HEK293 (cell line): Measurements from ENCODE around the gene SNAPC2.

Source experiments
- CTCF ChIA-PET: fragments of 350-600 bp; formaldehyde crosslinking; extraction: SDS; loops from one replicate; lab custom pipeline; 2021; ENCODE audit warnings: antibody characterized with exemption; lab: Yijun Ruan, JAX
- POLR2A ChIA-PET: fragments of 300-600 bp; formaldehyde crosslinking; extraction: SDS; loops from one replicate; lab custom pipeline; 2020; ENCODE audit warnings: antibody characterized with exemption, inconsistent platforms; lab: Yijun Ruan, JAX
- H3K27ac ChIP-seq: fragments of 200-500 bp; sonication (Bioruptor generic); 2 replicates; pipeline ENCODE4 v1.5.1; 2014; ENCODE audit warnings: low read depth, low read length, control low read depth, inconsistent platforms; ENCODE audit errors: extremely low read depth
- H3K36me3 ChIP-seq, 2 experiments: fragments of 200-500 bp in 1 of 2; sonication (Bioruptor generic) in 1 of 2; 1 replicate in 1 of 2; 2 replicates in 1 of 2; pipeline ENCODE4 v1.5.1; 2014 to 2017; ENCODE audit warnings: inconsistent platforms in 2 of 2, low read length in 2 of 2; ENCODE audit not compliant: control insufficient read depth in 2 of 2, insufficient read depth in 1 of 2
- H3K4me1 ChIP-seq: fragments of 200-500 bp; sonication (Bioruptor generic); 2 replicates; pipeline ENCODE4 v1.5.1; 2014; ENCODE audit warnings: mild to moderate bottlenecking, low read length, inconsistent platforms; ENCODE audit not compliant: control insufficient read depth, insufficient read depth
- H3K4me3 ChIP-seq: 2 replicates; pipeline ENCODE4 v1.5.1; 2011; ENCODE audit warnings: low read depth, mild to moderate bottlenecking, control low read depth, low read length, moderate library complexity
- H3K9me3 ChIP-seq: fragments of 200-500 bp; sonication (Bioruptor generic); 2 replicates; pipeline ENCODE4 v1.5.1; 2014; ENCODE audit warnings: low read depth, low read length, inconsistent platforms; ENCODE audit not compliant: control insufficient read depth, insufficient read depth
- AEBP2 ChIP-seq: fragments of 450-650 bp; formaldehyde crosslinking; IDR thresholded peaks from 2 replicates; pipeline ENCODE4 v1.5.1; 2016; ENCODE audit warnings: missing biosample characterization, missing genetic modification characterization, borderline replicate concordance
- EGR2 ChIP-seq: fragments of 450-650 bp; formaldehyde crosslinking; IDR thresholded peaks from 2 replicates; pipeline ENCODE4 v1.5.1; 2016; ENCODE audit warnings: low read depth, missing biosample characterization, missing genetic modification characterization
- GFI1B ChIP-seq: fragments of 450-650 bp; formaldehyde crosslinking; IDR thresholded peaks from 2 replicates; pipeline ENCODE4 v1.5.1; 2016; ENCODE audit warnings: missing biosample characterization, missing genetic modification characterization
- GLIS1 ChIP-seq: fragments of 450-650 bp; formaldehyde crosslinking; IDR thresholded peaks from 2 replicates; pipeline ENCODE4 v1.5.1; 2016; ENCODE audit warnings: missing biosample characterization, missing genetic modification characterization
- HIC1 ChIP-seq: fragments of 450-650 bp; formaldehyde crosslinking; IDR thresholded peaks from 2 replicates; pipeline ENCODE4 v1.5.1; 2016; ENCODE audit warnings: missing biosample characterization, missing genetic modification characterization
- MYNN ChIP-seq: fragments of 450-650 bp; formaldehyde crosslinking; IDR thresholded peaks from 2 replicates; pipeline ENCODE4 v1.5.1; 2016; ENCODE audit warnings: missing biosample characterization, missing genetic modification characterization, borderline replicate concordance
- PRDM1 ChIP-seq: fragments of 450-650 bp; formaldehyde crosslinking; IDR thresholded peaks from 2 replicates; pipeline ENCODE4; 2016; ENCODE audit warnings: missing biosample characterization, missing genetic modification characterization
- ZBTB8A ChIP-seq: fragments of 450-650 bp; formaldehyde crosslinking; IDR thresholded peaks from 2 replicates; pipeline ENCODE4 v1.5.1; 2016; ENCODE audit warnings: missing biosample characterization, missing genetic modification characterization
- ZEB2 ChIP-seq: fragments of 450-650 bp; formaldehyde crosslinking; IDR thresholded peaks from 2 replicates; pipeline ENCODE4 v1.5.1; 2016; ENCODE audit warnings: missing biosample characterization, missing genetic modification characterization
- ZFHX2 ChIP-seq: fragments of 450-650 bp; formaldehyde crosslinking; conservative IDR thresholded peaks from 2 replicates; pipeline ENCODE4 v1.5.1; 2016; ENCODE audit warnings: missing biosample characterization, missing genetic modification characterization
- ZFP41 ChIP-seq: fragments of 450-650 bp; formaldehyde crosslinking; IDR thresholded peaks from 2 replicates; pipeline ENCODE4 v1.5.1; 2016; ENCODE audit warnings: missing biosample characterization, missing genetic modification characterization, borderline replicate concordance
- ZNF140 ChIP-seq: fragments of 450-650 bp; formaldehyde crosslinking; IDR thresholded peaks from 2 replicates; pipeline ENCODE4 v1.5.1; 2016; ENCODE audit warnings: missing biosample characterization, missing genetic modification characterization
- ZNF169 ChIP-seq: fragments of 450-650 bp; formaldehyde crosslinking; IDR thresholded peaks from 2 replicates; pipeline ENCODE4 v1.5.1; 2016; ENCODE audit warnings: missing biosample characterization, missing genetic modification characterization
- ZNF24 ChIP-seq: fragments of 450-650 bp; formaldehyde crosslinking; IDR thresholded peaks from 2 replicates; pipeline ENCODE4 v1.5.1; 2016; ENCODE audit warnings: missing biosample characterization, missing genetic modification characterization
- ZNF366 ChIP-seq: fragments of 450-650 bp; formaldehyde crosslinking; conservative IDR thresholded peaks from 2 replicates; pipeline ENCODE4 v1.5.1; 2016; ENCODE audit warnings: missing biosample characterization, missing genetic modification characterization
- ZNF558 ChIP-seq: fragments of 450-650 bp; formaldehyde crosslinking; IDR thresholded peaks from 2 replicates; pipeline ENCODE4 v1.5.1; 2016; ENCODE audit warnings: missing biosample characterization, missing genetic modification characterization
- ZNF600 ChIP-seq: fragments of 450-650 bp; formaldehyde crosslinking; IDR thresholded peaks from 2 replicates; pipeline ENCODE4 v1.5.1; 2016; ENCODE audit warnings: missing biosample characterization, missing genetic modification characterization
- ZNF701 ChIP-seq: fragments of 450-650 bp; formaldehyde crosslinking; IDR thresholded peaks from 2 replicates; pipeline ENCODE4 v1.5.1; 2016; ENCODE audit warnings: missing biosample characterization, missing genetic modification characterization
- ZSCAN30 ChIP-seq: fragments of 450-650 bp; IDR thresholded peaks from 2 replicates; pipeline ENCODE4 v1.5.1; 2018; ENCODE audit warnings: missing biosample characterization, mild to moderate bottlenecking, missing genetic modification characterization, moderate library complexity
- ZSCAN5A ChIP-seq: fragments of 450-650 bp; formaldehyde crosslinking; IDR thresholded peaks from 2 replicates; pipeline ENCODE4 v1.5.1; 2016; ENCODE audit warnings: missing biosample characterization, missing genetic modification characterization
- TF ChIP-seq, protein P1 (sequence below): fragments of 450-650 bp; formaldehyde crosslinking; IDR thresholded peaks from 2 replicates; pipeline ENCODE4 v1.5.1; 2017; ENCODE audit warnings: missing biosample characterization, missing genetic modification characterization
- TF ChIP-seq, protein P2 (sequence below): fragments of 450-650 bp; formaldehyde crosslinking; optimal IDR thresholded peaks from 2 replicates; pipeline ENCODE3; 2016; ENCODE audit warnings: missing biosample characterization, mild to moderate bottlenecking, missing genetic modification characterization

SNAPC2 gene

DNA sequence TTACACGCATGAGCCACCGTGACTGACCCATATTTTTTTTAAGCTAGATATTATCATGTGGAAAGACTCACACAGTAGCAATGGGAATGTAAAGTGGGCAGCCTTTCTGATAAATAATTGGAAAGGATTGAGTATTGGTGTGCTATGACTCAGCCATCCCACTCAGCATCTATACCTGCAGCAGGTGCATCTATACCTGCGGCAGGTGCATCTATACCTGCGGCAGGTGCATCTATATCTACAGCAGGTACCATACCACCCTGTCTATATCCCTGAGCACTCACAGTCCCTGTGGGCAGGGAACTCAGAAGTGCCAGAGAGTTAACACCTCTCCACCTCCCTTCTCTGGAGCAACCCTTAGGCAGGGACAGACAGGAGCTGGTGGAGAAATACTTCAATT, 37.0 kb upstream of the SNAPC2 start:
- ChIA-PET CTCF (interaction anchor here (0.5 to 1.1 kb wide), 5 partner anchors 10 to 379 kb away, joined by 3 to 4 read pairs (median 3); no protein-coding TSS in a partner anchor), POLR2A (interaction anchor here (0.7 to 1.0 kb wide), 3 partner anchors 11 to 18 kb away, joined by 3 to 9 read pairs (median 5); no protein-coding TSS in a partner anchor)
- H3K36me3 ChIP-seq, result no peaks in the 10 kb centered on the region
- H3K27ac ChIP-seq, result no peak overlapping the region
- no peak for TF ChIP-seq ZNF558
- TF ChIP-seq ZEB2 (tag by site-specific recombination), result peak; percentile 98
- H3K9me3 ChIP-seq, result no peaks in the 10 kb centered on the region
- H3K4me1 ChIP-seq, result no peaks in the 10 kb centered on the region
- H3K4me3 ChIP-seq, result no peak overlapping the region

- H3K4me1 ChIP-seq, result 0 out of 2 replicates have a peak, but pooled peaks cover 3% of the 10 kb centered on the region
- CTCF ChIA-PET, result no interaction called here
- TF ChIP-seq ZNF169 (tag by site-specific recombination) (no peak), AEBP2 (no peak), EGR2 (tag by site-specific recombination) (peak; percentile 83), GLIS1 (peak; percentile 21; the same call in 1 of the 2 replicates), PRDM1 (tag by site-specific recombination) (peak; percentile 57), ZNF701 (tag by site-specific recombination) (no peak), HIC1 (tag by site-specific recombination) (0 out of 2 replicates have a peak, but pooled peaks have one; percentile 22), ZFHX2 (tag by site-specific recombination) (peak; percentile 31; the same call in 1 of the 2 replicates), ZEB2 (tag by site-specific recombination) (no peak), ZNF366 (tag by site-specific recombination) (peak; percentile 78)
- TF ChIP-seq, protein P1, sequence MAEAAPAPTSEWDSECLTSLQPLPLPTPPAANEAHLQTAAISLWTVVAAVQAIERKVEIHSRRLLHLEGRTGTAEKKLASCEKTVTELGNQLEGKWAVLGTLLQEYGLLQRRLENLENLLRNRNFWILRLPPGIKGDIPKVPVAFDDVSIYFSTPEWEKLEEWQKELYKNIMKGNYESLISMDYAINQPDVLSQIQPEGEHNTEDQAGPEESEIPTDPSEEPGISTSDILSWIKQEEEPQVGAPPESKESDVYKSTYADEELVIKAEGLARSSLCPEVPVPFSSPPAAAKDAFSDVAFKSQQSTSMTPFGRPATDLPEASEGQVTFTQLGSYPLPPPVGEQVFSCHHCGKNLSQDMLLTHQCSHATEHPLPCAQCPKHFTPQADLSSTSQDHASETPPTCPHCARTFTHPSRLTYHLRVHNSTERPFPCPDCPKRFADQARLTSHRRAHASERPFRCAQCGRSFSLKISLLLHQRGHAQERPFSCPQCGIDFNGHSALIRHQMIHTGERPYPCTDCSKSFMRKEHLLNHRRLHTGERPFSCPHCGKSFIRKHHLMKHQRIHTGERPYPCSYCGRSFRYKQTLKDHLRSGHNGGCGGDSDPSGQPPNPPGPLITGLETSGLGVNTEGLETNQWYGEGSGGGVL (tag by site-specific recombination), result peak; percentile 30; the same call in 1 of the 2 replicates
- TF ChIP-seq, all 188 proteins: peak for 7
- Histone ChIP-seq H3K9me3 (no peaks in the 10 kb centered on the region), H3K36me3 (no peaks in the 10 kb centered on the region), H3K4me3 (no peak overlapping the region), H3K27ac (no peak overlapping the region)
- POLR2A ChIA-PET, result interaction anchor here (0.7 to 1.0 kb wide), 2 partner anchors 12 to 15 kb away, joined by 3 to 5 read pairs; no protein-coding TSS in a partner anchor
Measured at GRCh38 chr19:7883796-7884570, 36.2 kb upstream of the SNAPC2 start.

DNA sequence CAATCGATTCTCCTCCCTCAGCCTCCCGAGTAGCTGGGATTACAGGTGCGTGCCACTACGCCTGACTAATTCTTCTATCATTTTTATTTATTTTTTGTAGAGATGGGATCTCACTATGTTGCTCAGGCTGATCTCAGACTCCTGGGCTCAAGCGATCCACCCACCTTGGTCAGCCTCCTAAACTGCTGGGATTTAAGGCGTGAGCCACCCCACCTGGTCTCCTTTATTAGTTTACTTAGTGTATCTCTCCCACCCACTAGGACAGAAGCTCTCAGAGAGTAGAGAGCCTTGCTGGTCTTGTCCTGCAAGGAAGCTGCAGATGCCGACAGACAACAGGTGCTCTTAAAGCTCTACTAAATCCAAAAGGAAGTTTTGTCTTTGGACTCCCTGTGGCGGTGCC, 34.3 kb upstream of the SNAPC2 start:
- ChIA-PET CTCF (interaction anchor here (0.5 to 1.3 kb wide), 4 partner anchors 16 to 84 kb away, joined by 3 to 6 read pairs (median 4); partner anchors contain the start of gene SNAPC2), POLR2A (interaction anchor here (0.8 to 1.0 kb wide), 2 partner anchors 15 to 57 kb away, joined by 3 read pairs; partner anchors contain the start of gene TIMM44)
- 0 out of 2 replicates have a peak, but pooled peaks cover 4% of the 10 kb centered on the region for H3K4me1 ChIP-seq
- H3K4me3 ChIP-seq, result no peak overlapping the region
- H3K27ac ChIP-seq, result no peak overlapping the region
- H3K9me3 ChIP-seq, result no peaks in the 10 kb centered on the region
- no peaks in the 10 kb centered on the region for H3K36me3 ChIP-seq
- TF ChIP-seq ZNF600 (tag by site-specific recombination) (no peak), ZNF140 (tag by site-specific recombination) (no peak), ZSCAN5A (tag by site-specific recombination) (no peak), MYNN (no peak), ZBTB8A (no peak), ZFP41 (no peak), GFI1B (tag by site-specific recombination) (no peak), ZSCAN30 (tag by site-specific recombination) (no peak), ZNF24 (tag by site-specific recombination) (no peak)
- TF ChIP-seq, protein P2, sequence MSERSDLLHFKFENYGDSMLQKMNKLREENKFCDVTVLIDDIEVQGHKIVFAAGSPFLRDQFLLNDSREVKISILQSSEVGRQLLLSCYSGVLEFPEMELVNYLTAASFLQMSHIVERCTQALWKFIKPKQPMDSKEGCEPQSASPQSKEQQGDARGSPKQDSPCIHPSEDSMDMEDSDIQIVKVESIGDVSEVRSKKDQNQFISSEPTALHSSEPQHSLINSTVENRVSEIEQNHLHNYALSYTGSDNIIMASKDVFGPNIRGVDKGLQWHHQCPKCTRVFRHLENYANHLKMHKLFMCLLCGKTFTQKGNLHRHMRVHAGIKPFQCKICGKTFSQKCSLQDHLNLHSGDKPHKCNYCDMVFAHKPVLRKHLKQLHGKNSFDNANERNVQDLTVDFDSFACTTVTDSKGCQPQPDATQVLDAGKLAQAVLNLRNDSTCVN (tag by site-specific recombination), result no peak
